Activated T-helper 2 cell treated with anti-CD3 and anti-CD28 coated beads, Interferon-gamma antibody, Interleukin-2, Interleukin-4, amounts not matched to agents 10 μg/mL and 5 μg/mL and 100 μg/mL, durations not matched to agents 14 hours and 24 hours and 36 hours (primary cell): Measurements from ENCODE around the gene ZNF559. TPM values are rescaled to one million over a fixed set of nuclear protein-coding genes. Genes with fewer than 3 reads are reported as not detected.

ENCODE experiments used
- DNase-seq: peaks from one replicate; pipeline ENCODE4 v3.0.0; 2021; ENCODE audit warnings: low spot score
- H3K27ac Mint-ChIP-seq: one replicate; pipeline ENCODE4 v1.8.0; 2021; ENCODE audit warnings: mixed read lengths
- H3K27me3 Mint-ChIP-seq: one replicate; pipeline ENCODE4 v1.8.0; 2021; ENCODE audit warnings: low read depth, mixed read lengths
- H3K36me3 Mint-ChIP-seq: one replicate; pipeline ENCODE4 v1.8.0; 2021; ENCODE audit warnings: low read depth, mixed read lengths
- H3K4me1 Mint-ChIP-seq: one replicate; pipeline ENCODE4 v1.8.0; 2021; ENCODE audit warnings: low read depth, mixed read lengths
- H3K4me3 Mint-ChIP-seq: one replicate; pipeline ENCODE4 v1.8.0; 2021; ENCODE audit warnings: low read depth, mild to moderate bottlenecking, moderate library complexity, mixed read lengths
- H3K9me3 Mint-ChIP-seq: one replicate; pipeline ENCODE4 v1.8.0; 2021; ENCODE audit warnings: mixed read lengths
- intact Hi-C: fragments of 100-400 bp; cut with micrococcal nuclease; formaldehyde crosslinking; loops from one replicate; pipeline ENCODE4 v1.15.1; 2023
- total RNA-seq: library from RNA; stranded (reverse); gene quantifications from 2 replicates; pipeline ENCODE4 v1.2.3, GENCODE V29; 2022

Gene ZNF559
- total RNA-seq, 1 donor from 2014 or later, result 8.4 TPM

DNA sequence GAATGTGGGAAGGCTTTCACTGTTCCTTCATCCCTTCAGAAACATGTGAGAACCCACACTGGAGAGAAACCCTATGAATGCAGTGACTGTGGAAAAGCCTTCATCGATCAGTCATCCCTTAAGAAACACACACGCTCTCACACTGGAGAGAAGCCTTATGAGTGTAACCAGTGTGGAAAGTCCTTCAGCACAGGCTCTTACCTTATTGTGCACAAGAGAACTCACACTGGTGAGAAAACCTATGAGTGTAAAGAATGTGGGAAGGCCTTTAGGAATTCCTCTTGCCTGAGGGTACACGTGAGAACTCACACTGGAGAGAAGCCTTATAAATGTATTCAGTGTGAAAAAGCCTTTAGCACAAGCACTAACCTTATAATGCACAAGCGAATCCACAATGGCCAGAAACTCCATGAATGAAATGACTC is 57.4 kb downstream of the ZNF559 start:
- intact Hi-C loops, result no loop called here
- Mint-ChIP-seq H3K36me3 (peaks cover 14% of the 10 kb centered on the region), H3K4me1 (no peaks in the 10 kb centered on the region), H3K9me3 (peaks cover 69% of the 10 kb centered on the region), H3K27ac (no peak overlapping the region), H3K4me3 (no peak overlapping the region), H3K27me3 (no peaks in the 10 kb centered on the region)
- DNase-seq, result no peak

Other genes with a start within 250 kb of the ZNF559 start
- gene OR1M1, start 237.1 kb upstream of the ZNF559 start, total RNA-seq, result not detected in 2 replicates
- gene OR7G2, start 216.7 kb upstream of the ZNF559 start, total RNA-seq, result not detected in 2 replicates
- not detected in 2 replicates for gene OR7G1, start 208.4 kb upstream of the ZNF559 start, total RNA-seq
- not detected in 2 replicates for gene OR7G3, start 197.2 kb upstream of the ZNF559 start, total RNA-seq
- 44.2 and 50.0 TPM in 2 replicates for gene ZNF317, start 183.8 kb upstream of the ZNF559 start, total RNA-seq
- gene OR7D2, start 145.2 kb upstream of the ZNF559 start, total RNA-seq, result 0.37 and 0.62 TPM in 2 replicates
- not detected in 2 replicates for gene OR7D4, start 104.6 kb upstream of the ZNF559 start, total RNA-seq
- not detected in 2 replicates for gene OR7E24, start 73.2 kb upstream of the ZNF559 start, total RNA-seq
- gene ZNF699, start 14.3 kb upstream of the ZNF559 start, total RNA-seq, result 4.4 and 5.2 TPM in 2 replicates
- gene ZNF177, start 38.8 kb downstream of the ZNF559 start, total RNA-seq, result 0.46 and 0.48 TPM in 2 replicates
- 26.5 and 27.3 TPM in 2 replicates for gene ZNF266, start 111.4 kb downstream of the ZNF559 start, total RNA-seq
- gene ZNF560, start 174.4 kb downstream of the ZNF559 start, total RNA-seq, result not detected in 2 replicates
- 10.4 and 10.5 TPM in 2 replicates for gene ZNF426, start 214.5 kb downstream of the ZNF559 start, total RNA-seq